SK-N-SH treated with all-trans-retinoic acid at 6 μM for 48 hours (cell line): ENCODE data around the gene CD300LF.

Experiments
- CREB5 ChIP-seq: fragments of 250-450 bp; sonication (Bioruptor Pico); IDR thresholded peaks from 2 replicates; pipeline ENCODE4 v1.5.1; 2020; ENCODE audit warnings: low read depth, mild to moderate bottlenecking, moderate library complexity
- ESRRG ChIP-seq: fragments of 250-450 bp; sonication (Bioruptor Pico); IDR thresholded peaks from 2 replicates; pipeline ENCODE4 v1.6.1; 2021; ENCODE audit warnings: mild to moderate bottlenecking
- GLIS3 ChIP-seq: fragments of 250-450 bp; sonication (Bioruptor Pico); IDR thresholded peaks from 2 replicates; pipeline ENCODE4 v1.5.0; 2020; ENCODE audit warnings: mild to moderate bottlenecking, moderate library complexity
- ISL1 ChIP-seq: fragments of 250-450 bp; sonication (Bioruptor Pico); IDR thresholded peaks from 2 replicates; pipeline ENCODE4 v2.1.2; 2022; ENCODE audit warnings: mild to moderate bottlenecking, moderate library complexity
- OSR1 ChIP-seq: fragments of 250-450 bp; sonication (Bioruptor Pico); IDR thresholded peaks from 2 replicates; pipeline ENCODE4 v1.8.0; 2022; ENCODE audit warnings: moderate library complexity, mild to moderate bottlenecking, inconsistent platforms
- PATZ1 ChIP-seq: fragments of 250-450 bp; sonication (Bioruptor Pico); IDR thresholded peaks from 2 replicates; pipeline ENCODE4 v1.8.0; 2020; ENCODE audit warnings: mild to moderate bottlenecking, moderate library complexity, borderline replicate concordance
- RARB ChIP-seq: fragments of 250-450 bp; sonication (Bioruptor Pico); IDR thresholded peaks from 2 replicates; pipeline ENCODE4 v1.8.0; 2021; ENCODE audit warnings: mild to moderate bottlenecking, moderate library complexity
- SNAI2 ChIP-seq: fragments of 250-450 bp; sonication (Bioruptor Pico); IDR thresholded peaks from 2 replicates; pipeline ENCODE4 v1.5.0; 2020; ENCODE audit warnings: mild to moderate bottlenecking, moderate library complexity
- ZNF70 ChIP-seq: fragments of 450-650 bp; formaldehyde crosslinking; IDR thresholded peaks from 2 replicates; pipeline ENCODE4 v1.5.0; 2020; ENCODE audit warnings: mild to moderate bottlenecking, moderate library complexity
- TF ChIP-seq, protein P1 (sequence below): fragments of 250-450 bp; sonication (Bioruptor Pico); IDR thresholded peaks from 2 replicates; pipeline ENCODE4 v1.5.1; 2021; ENCODE audit warnings: mild to moderate bottlenecking, moderate library complexity

DNA sequence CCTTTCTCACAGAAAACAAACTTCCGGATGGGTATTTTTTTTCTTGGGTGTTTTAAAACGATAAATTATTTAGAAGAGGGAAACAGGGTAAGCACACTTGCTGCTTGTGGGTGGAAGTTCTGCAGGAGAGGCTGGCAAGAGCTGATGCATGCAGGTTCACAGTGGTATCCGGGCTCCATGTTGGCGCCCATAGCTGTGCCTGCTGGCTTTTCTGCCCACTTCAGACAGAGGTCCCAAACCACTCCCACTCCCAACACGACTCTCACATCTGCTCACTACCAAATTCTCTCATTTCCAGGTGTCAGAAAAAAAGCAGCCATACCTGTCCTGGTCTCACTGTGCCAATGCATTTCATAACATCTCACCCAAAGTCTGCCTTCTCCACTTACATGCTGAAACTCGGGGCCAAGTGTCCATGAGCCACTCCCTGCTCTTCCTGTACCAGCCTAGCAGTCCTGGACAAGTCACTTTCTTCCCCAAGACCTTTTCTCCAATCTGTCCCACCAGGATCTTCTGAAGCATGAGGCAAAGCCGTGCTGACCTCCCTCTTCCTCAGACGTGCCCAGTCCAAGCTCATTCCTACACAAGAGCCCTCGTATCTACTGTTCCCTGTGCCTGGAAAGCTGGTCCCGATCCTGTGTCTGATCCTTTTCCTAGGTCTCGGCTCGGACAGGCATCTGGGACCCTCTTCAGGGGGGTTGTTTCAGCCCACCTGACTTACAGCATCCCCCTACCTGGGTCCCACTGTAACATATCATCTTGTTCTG is 1.5 kb downstream of the CD300LF start:
- TF ChIP-seq ESRRG (CRISPR knock-in tag) (no peak), GLIS3 (CRISPR knock-in tag) (no peak), ISL1 (CRISPR knock-in tag) (no peak), ZNF70 (CRISPR knock-in tag) (no peak), PATZ1 (CRISPR knock-in tag) (no peak), CREB5 (no peak), RARB (CRISPR knock-in tag) (no peak), OSR1 (CRISPR knock-in tag) (no peak), SNAI2 (no peak)
- TF ChIP-seq, protein P1, sequence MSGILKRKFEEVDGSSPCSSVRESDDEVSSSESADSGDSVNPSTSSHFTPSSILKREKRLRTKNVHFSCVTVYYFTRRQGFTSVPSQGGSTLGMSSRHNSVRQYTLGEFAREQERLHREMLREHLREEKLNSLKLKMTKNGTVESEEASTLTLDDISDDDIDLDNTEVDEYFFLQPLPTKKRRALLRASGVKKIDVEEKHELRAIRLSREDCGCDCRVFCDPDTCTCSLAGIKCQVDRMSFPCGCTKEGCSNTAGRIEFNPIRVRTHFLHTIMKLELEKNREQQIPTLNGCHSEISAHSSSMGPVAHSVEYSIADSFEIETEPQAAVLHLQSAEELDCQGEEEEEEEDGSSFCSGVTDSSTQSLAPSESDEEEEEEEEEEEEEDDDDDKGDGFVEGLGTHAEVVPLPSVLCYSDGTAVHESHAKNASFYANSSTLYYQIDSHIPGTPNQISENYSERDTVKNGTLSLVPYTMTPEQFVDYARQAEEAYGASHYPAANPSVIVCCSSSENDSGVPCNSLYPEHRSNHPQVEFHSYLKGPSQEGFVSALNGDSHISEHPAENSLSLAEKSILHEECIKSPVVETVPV: no peak
